NCI-H526 (cell line): Measurements from ENCODE around the gene GSK3A.

Experiments used
- DNase-seq, 2 experiments: peaks; one replicate each; lab custom pipeline; 2025; lab: John Stamatoyannopoulos, UW

GSK3A gene

GRCh38 chr19:42242512-42243409, at the start of gene GSK3A:
Gene GSK3A, minus strand, starts transcription at chr19:42242602. Its CDS starts 137 bp downstream, at chr19:42242465.
- peak; percentile 100 for DNase-seq

- DNase-seq, result peak in 1 of 2 experiments; percentile 38
These were observed 49.0 kb upstream of the GSK3A start for GRCh38 chr19:42291435-42291810.

- peak in 1 of 2 experiments; percentile 66 for DNase-seq
These were observed 48.4 kb upstream of the GSK3A start for GRCh38 chr19:42290523-42291434.

- DNase-seq, result no peak
These were observed 47.7 kb upstream of the GSK3A start for GRCh38 chr19:42290136-42290522.

- no peak for DNase-seq
These were observed 47.2 kb upstream of the GSK3A start for GRCh38 chr19:42289556-42290041.

- no peak for DNase-seq
These were observed 46.6 kb upstream of the GSK3A start for GRCh38 chr19:42288881-42289555.

- no peak for DNase-seq
These were observed 46.0 kb upstream of the GSK3A start for GRCh38 chr19:42288387-42288786.

- no peak for DNase-seq
These were observed 45.4 kb upstream of the GSK3A start for GRCh38 chr19:42287827-42288107.

GRCh38 chr19:42287017-42287826, 44.8 kb upstream of the GSK3A start:
- no peak for DNase-seq

GRCh38 chr19:42286349-42287016, 44.1 kb upstream of the GSK3A start:
- peak in 1 of 2 experiments; percentile 54 for DNase-seq

- DNase-seq, result no peak
These were observed 43.6 kb upstream of the GSK3A start for GRCh38 chr19:42285988-42286348.

- no peak for DNase-seq
These were observed 43.1 kb upstream of the GSK3A start for GRCh38 chr19:42285541-42285941.

GRCh38 chr19:42284591-42285341, 42.4 kb upstream of the GSK3A start:
- peak in 1 of 2 experiments; percentile 66 for DNase-seq

GRCh38 chr19:42284066-42284501, 41.7 kb upstream of the GSK3A start:
- DNase-seq, result peak in 1 of 2 experiments; percentile 92

- peak; percentile 70 to 98 for DNase-seq
These were observed 41.0 kb upstream of the GSK3A start for GRCh38 chr19:42283188-42284065.

- no peak for DNase-seq
These were observed 40.4 kb upstream of the GSK3A start for GRCh38 chr19:42282819-42283187.

- DNase-seq, result no peak
These were observed 39.7 kb upstream of the GSK3A start for GRCh38 chr19:42281827-42282762.
